Trophoblast cell (in vitro differentiated cells and primary cell): ENCODE measurements around the gene ZNF415.
"Not testable (repeated sequence)": the region's sequence is repeated elsewhere in the genome, so short reads cannot be mapped to it uniquely, and the experiment has no call there.

ENCODE experiments used
- DNase-seq, 2 donors: peaks; one replicate each; pipeline ENCODE4 v3.0.0-alpha.2; 2016
- H2AFZ ChIP-seq: 2 replicates; pipeline ENCODE4 v1.6.1; 2013; ENCODE audit warnings: low read length, moderate library complexity, mild to moderate bottlenecking; ENCODE audit not compliant: insufficient read depth, poor library complexity
- H2AK5ac ChIP-seq: 2 replicates; pipeline ENCODE4 v1.6.1; 2013; ENCODE audit warnings: mild to moderate bottlenecking, low read length
- H2BK120ac ChIP-seq: 2 replicates; pipeline ENCODE4 v1.6.1; 2013; ENCODE audit warnings: low read length, mild to moderate bottlenecking, moderate library complexity; ENCODE audit not compliant: insufficient read depth, poor library complexity
- H2BK12ac ChIP-seq: 2 replicates; pipeline ENCODE4 v1.6.1; 2013; ENCODE audit warnings: mild to moderate bottlenecking, low read length, moderate library complexity
- H2BK5ac ChIP-seq: 2 replicates; pipeline ENCODE4 v1.6.1; 2013; ENCODE audit warnings: low read length, low read depth, moderate library complexity, mild to moderate bottlenecking; ENCODE audit not compliant: poor library complexity
- H3K14ac ChIP-seq: 2 replicates; pipeline ENCODE4 v1.6.1; 2013; ENCODE audit warnings: mild to moderate bottlenecking, low read length
- H3K18ac ChIP-seq: 2 replicates; pipeline ENCODE4 v1.6.1; 2013; ENCODE audit warnings: mild to moderate bottlenecking, low read length
- H3K23ac ChIP-seq: 2 replicates; pipeline ENCODE4 v1.6.1; 2013; ENCODE audit warnings: low read length
- H3K27ac ChIP-seq: 2 replicates; pipeline ENCODE4 v1.5.1; 2013; ENCODE audit warnings: low read depth, mild to moderate bottlenecking, inconsistent platforms, low read length, moderate library complexity
- H3K27me3 ChIP-seq: 2 replicates; pipeline ENCODE4 v1.6.1; 2013; ENCODE audit warnings: inconsistent platforms, mild to moderate bottlenecking, low read length, moderate library complexity; ENCODE audit not compliant: insufficient read depth
- H3K36me3 ChIP-seq, 2 experiments: 1 replicate in 1 of 2; 2 replicates in 1 of 2; pipeline ENCODE4 v1.6.1; 2013; ENCODE audit warnings: low read length in 2 of 2, mild to moderate bottlenecking in 2 of 2, moderate library complexity in 1 of 2; ENCODE audit not compliant: insufficient read depth in 2 of 2, control insufficient read depth in 1 of 2
- H3K4ac ChIP-seq: 2 replicates; pipeline ENCODE4 v1.6.1; 2013; ENCODE audit warnings: low read depth, mild to moderate bottlenecking, low read length, moderate library complexity
- H3K4me1 ChIP-seq, 2 experiments: 1 replicate in 1 of 2; 2 replicates in 1 of 2; pipeline ENCODE4 v1.6.1; 2013; ENCODE audit warnings: low read length in 2 of 2, mild to moderate bottlenecking in 2 of 2, moderate library complexity in 1 of 2; ENCODE audit not compliant: insufficient read depth in 2 of 2, control insufficient read depth in 1 of 2
- H3K4me2 ChIP-seq: 2 replicates; pipeline ENCODE4 v1.6.1; 2013; ENCODE audit warnings: inconsistent platforms, mild to moderate bottlenecking, low read length, moderate library complexity
- H3K4me3 ChIP-seq: 2 replicates; pipeline ENCODE4 v1.5.1; 2013; ENCODE audit warnings: mild to moderate bottlenecking, low read depth, low read length, inconsistent platforms
- H3K79me1 ChIP-seq: one replicate; pipeline ENCODE4 v1.6.1; 2013; ENCODE audit warnings: low read length
- H3K79me2 ChIP-seq: 2 replicates; pipeline ENCODE4 v1.6.1; 2013; ENCODE audit warnings: low read length, mild to moderate bottlenecking; ENCODE audit not compliant: control insufficient read depth, insufficient read depth, poor library complexity
- H3K9ac ChIP-seq: 2 replicates; pipeline ENCODE4 v1.6.1; 2013; ENCODE audit warnings: mild to moderate bottlenecking, low read length
- H3K9me3 ChIP-seq: 2 replicates; pipeline ENCODE4 v1.6.1; 2013; ENCODE audit warnings: low read depth, mild to moderate bottlenecking, control low read depth, inconsistent platforms, low read length; ENCODE audit not compliant: insufficient read depth
- H4K12ac ChIP-seq: 2 replicates; pipeline ENCODE4 v1.6.1; 2013; ENCODE audit warnings: low read depth, mild to moderate bottlenecking, low read length, moderate library complexity
- H4K8ac ChIP-seq: 2 replicates; pipeline ENCODE4 v1.6.1; 2013; ENCODE audit warnings: low read depth, mild to moderate bottlenecking, low read length, moderate library complexity
- H4K91ac ChIP-seq: one replicate; pipeline ENCODE4 v1.6.1; 2013; ENCODE audit warnings: low read depth, mild to moderate bottlenecking, low read length, moderate library complexity
- WGBS: extraction: QIAGEN DNeasy Blood & Tissue Kit; methylation state at CpG from one replicate; pipeline ENCODE4 v1.1.7; 2013; ENCODE audit warnings: missing lambda C conversion rate; ENCODE audit not compliant: insufficient read length, insufficient coverage; ENCODE audit errors: extremely low coverage; 5-methylcytosine and 5-hydroxymethylcytosine counted together

The ZNF415 gene

GRCh38 chr19:53098570-53098969, 34.1 kb downstream of the ZNF415 start:
- H4K91ac ChIP-seq, result not testable (repeated sequence)
- WGBS, result no CpG with 5 or more reads among the region's 14 CpGs

GRCh38 chr19:53096982-53097690, 35.6 kb downstream of the ZNF415 start:
- not testable (repeated sequence) for H3K4me2 ChIP-seq, H3K27ac ChIP-seq, H3K79me1 ChIP-seq, H3K79me2 ChIP-seq, DNase-seq, H4K91ac ChIP-seq, H4K12ac ChIP-seq, H3K36me3 ChIP-seq, H3K23ac ChIP-seq, H2AFZ ChIP-seq, H3K18ac ChIP-seq, H3K9ac ChIP-seq, H3K14ac ChIP-seq, H3K27me3 ChIP-seq, H2AK5ac ChIP-seq, H3K9me3 ChIP-seq, H2BK12ac ChIP-seq, H3K4me3 ChIP-seq, H3K4ac ChIP-seq, H2BK120ac ChIP-seq, H4K8ac ChIP-seq, H2BK5ac ChIP-seq, H3K4me1 ChIP-seq
- WGBS, result no CpG with 5 or more reads among the region's 10 CpGs

More at GRCh38 chr19:53098570-53098969, 34.1 kb downstream of the ZNF415 start:
- H3K4me3 ChIP-seq, H3K18ac ChIP-seq, H3K4me1 ChIP-seq, H3K79me2 ChIP-seq, H3K27ac ChIP-seq, H3K23ac ChIP-seq, H2AK5ac ChIP-seq, H3K4me2 ChIP-seq, H3K79me1 ChIP-seq, H2BK5ac ChIP-seq, H2BK120ac ChIP-seq, H3K14ac ChIP-seq, DNase-seq, H3K9me3 ChIP-seq, H3K36me3 ChIP-seq, H4K8ac ChIP-seq, H3K27me3 ChIP-seq, H4K12ac ChIP-seq, H2BK12ac ChIP-seq, H3K4ac ChIP-seq, H3K9ac ChIP-seq, H2AFZ ChIP-seq: not testable (repeated sequence)

- not testable (repeated sequence) for H2BK120ac ChIP-seq, H3K4me3 ChIP-seq, H3K9me3 ChIP-seq, H4K12ac ChIP-seq, H2AK5ac ChIP-seq, H4K8ac ChIP-seq, H3K79me1 ChIP-seq, H3K36me3 ChIP-seq, H3K18ac ChIP-seq, H3K9ac ChIP-seq, H4K91ac ChIP-seq, H3K4me1 ChIP-seq, H2BK5ac ChIP-seq, H3K4ac ChIP-seq, H3K4me2 ChIP-seq, H2BK12ac ChIP-seq, H3K79me2 ChIP-seq, H3K27ac ChIP-seq, DNase-seq, H2AFZ ChIP-seq, H3K14ac ChIP-seq, H3K27me3 ChIP-seq, H3K23ac ChIP-seq
- no CpG with 5 or more reads among the region's 6 CpGs for WGBS
Measured at GRCh38 chr19:53096579-53096978, 36.1 kb downstream of the ZNF415 start.

GRCh38 chr19:53094754-53095575, 37.7 kb downstream of the ZNF415 start:
- H3K36me3 ChIP-seq, result peaks cover 19 to 23% of the 10 kb centered on the region in 2 experiments
- H4K91ac ChIP-seq, result no peak overlapping the region
- H3K27ac ChIP-seq, result no peak overlapping the region
- no peak overlapping the region for H2AK5ac ChIP-seq
- H3K18ac ChIP-seq, result no peak overlapping the region
- H2BK120ac ChIP-seq, result no peak overlapping the region
- H3K27me3 ChIP-seq, result no peaks in the 10 kb centered on the region
- H4K12ac ChIP-seq, result no peak overlapping the region
- H2AFZ ChIP-seq, result no peak overlapping the region
- H3K4ac ChIP-seq, result no peak overlapping the region
- H3K4me2 ChIP-seq, result peak overlapping the region; percentile 43
- no peak overlapping the region for H2BK12ac ChIP-seq
- H3K14ac ChIP-seq, result no peak overlapping the region
- no peak overlapping the region for H3K23ac ChIP-seq
- DNase-seq, result no peak
- H4K8ac ChIP-seq, result no peak overlapping the region
- H3K4me1 ChIP-seq, result peaks cover 2% of the 10 kb centered on the region in 2 experiments
- H3K4me3 ChIP-seq, result no peak overlapping the region
- no CpG with 5 or more reads among the region's 29 CpGs for WGBS
- no peak overlapping the region for H3K9ac ChIP-seq
- H3K79me1 ChIP-seq, result no peaks in the 10 kb centered on the region
- no peaks in the 10 kb centered on the region for H3K79me2 ChIP-seq
- no peak overlapping the region for H2BK5ac ChIP-seq
- H3K9me3 ChIP-seq, result no peaks in the 10 kb centered on the region
